ENCODE measurements around the gene AXIN1.

DNA sequence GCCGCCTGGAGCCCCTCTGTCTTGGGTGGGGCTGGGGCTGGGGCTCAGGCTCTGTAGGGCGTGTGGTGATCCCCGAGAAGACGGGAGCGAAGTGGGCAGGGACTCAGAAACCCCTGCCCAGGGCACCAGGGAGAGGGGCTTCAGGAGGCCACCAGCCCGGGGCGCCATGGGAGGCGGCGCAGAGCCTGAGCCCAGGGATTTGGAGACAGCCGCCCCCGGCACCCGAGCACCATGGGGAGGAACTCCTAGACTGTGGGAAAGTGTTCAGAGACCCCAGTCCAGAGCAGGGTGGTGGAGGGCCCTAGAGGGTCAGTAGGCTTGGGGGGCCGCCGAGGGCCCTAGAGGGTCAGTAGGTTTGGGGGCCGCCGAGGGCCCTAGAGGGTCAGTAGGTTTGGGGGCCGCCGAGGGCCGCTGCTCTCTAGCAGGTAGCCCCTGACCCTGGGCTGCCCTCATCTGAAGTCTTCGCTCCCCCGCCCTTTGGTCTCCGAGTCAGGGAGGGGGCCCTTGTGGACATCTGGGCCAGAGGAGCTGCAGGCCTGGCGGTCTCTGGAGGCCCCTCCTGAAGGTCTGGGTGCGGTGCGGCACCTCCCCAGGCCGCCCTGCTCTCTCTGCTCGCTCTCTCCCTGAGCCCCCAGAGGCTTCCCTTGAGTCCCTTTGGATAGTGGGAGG lies 71.4 kb downstream of the AXIN1 start:
- no peak for TF ChIP-seq CTCF (conservative IDR thresholded peaks at IDR 0.05; ENCODE audit: low read depth, low read length)
- no peak for TF ChIP-seq EZH2 (IDR thresholded peaks at IDR 0.05; ENCODE audit: low read length, unreplicated experiment)
- no peak for TF ChIP-seq EZH2phosphoT487 (IDR thresholded peaks at IDR 0.05; ENCODE audit: borderline replicate concordance, low read length)

Measured in PC-3 (cell line).